Endodermal cell (in vitro differentiated cells): ENCODE data around the gene PER1. TPM values are rescaled to one million over a fixed set of nuclear protein-coding genes. Genes with fewer than 3 reads are reported as not detected.

Source experiments
- DNase-seq: peaks from one replicate; pipeline ENCODE4 v3.0.0-alpha.2; 2017
- H3K27ac ChIP-seq: 2 replicates; pipeline ENCODE4 v1.5.1; 2013; ENCODE audit warnings: mild to moderate bottlenecking, low read depth, low read length, moderate library complexity
- H3K27me3 ChIP-seq: 2 replicates; pipeline ENCODE4 v1.6.1; 2013; ENCODE audit warnings: mild to moderate bottlenecking, low read length, moderate library complexity; ENCODE audit not compliant: insufficient read depth, control insufficient read depth, poor library complexity, severe bottlenecking
- H3K36me3 ChIP-seq: 2 replicates; pipeline ENCODE4 v1.7.0; 2013; ENCODE audit warnings: mild to moderate bottlenecking, low read length, moderate library complexity; ENCODE audit not compliant: control insufficient read depth, insufficient read depth
- H3K4me1 ChIP-seq: one replicate; pipeline ENCODE4 v1.7.0; 2013; ENCODE audit warnings: low read length; ENCODE audit not compliant: control insufficient read depth, insufficient read depth
- H3K4me3 ChIP-seq: 2 replicates; pipeline ENCODE4 v1.5.1; 2013; ENCODE audit warnings: mild to moderate bottlenecking, low read length, moderate library complexity
- H3K9ac ChIP-seq: 2 replicates; pipeline ENCODE4 v1.6.1; 2013; ENCODE audit warnings: mild to moderate bottlenecking, low read length, moderate library complexity; ENCODE audit not compliant: poor library complexity, severe bottlenecking; ENCODE audit errors: extremely low read depth
- H3K9me3 ChIP-seq: 2 replicates; pipeline ENCODE4 v1.6.1; 2013; ENCODE audit warnings: mild to moderate bottlenecking, low read length, moderate library complexity; ENCODE audit not compliant: control insufficient read depth
- H3K27ac Mint-ChIP-seq: 2 replicates; pipeline ENCODE4 v1.8.0; 2020; ENCODE audit warnings: mixed read lengths
- H3K27me3 Mint-ChIP-seq: 2 replicates; pipeline ENCODE4 v1.8.0; 2021; ENCODE audit warnings: mild to moderate bottlenecking, mixed read lengths; ENCODE audit not compliant: insufficient read depth
- H3K36me3 Mint-ChIP-seq: 2 replicates; pipeline ENCODE4 v1.8.0; 2020; ENCODE audit warnings: low read depth, mixed read lengths
- H3K4me1 Mint-ChIP-seq: 2 replicates; pipeline ENCODE4 v1.8.0; 2020; ENCODE audit warnings: mixed read lengths
- H3K4me3 Mint-ChIP-seq: 2 replicates; pipeline ENCODE4 v1.8.0; 2020; ENCODE audit warnings: mild to moderate bottlenecking, moderate library complexity, mixed read lengths
- H3K9me3 Mint-ChIP-seq: 2 replicates; pipeline ENCODE4 v1.8.0; 2020; ENCODE audit warnings: mild to moderate bottlenecking, mixed read lengths
- WGBS, 2 experiments: methylation state at CpG; one replicate each; pipeline versions ENCODE4 v1.1.5 to v1.1.7; 2013; ENCODE audit warnings: missing lambda C conversion rate in 2 of 2, mixed read lengths in 1 of 2; ENCODE audit not compliant: insufficient coverage in 1 of 2, insufficient read length in 1 of 2; 5-methylcytosine and 5-hydroxymethylcytosine counted together
- total RNA-seq, 2 donors: library from RNA; stranded (reverse); fragmentation: NEBNext Ultra II Directional in 1 of 2; extraction: Animal tissue kit (Norgen Biotek cat#: 25700) in 1 of 2; gene quantifications; 2 replicates in 1 of 2; 3 replicates in 1 of 2; pipeline ENCODE4 v1.2.1, GENCODE V29; 2021
- TF ChIP-seq, protein P1 (sequence below): fragments of 200-600 bp; sonication (generic); conservative IDR thresholded peaks from 2 replicates; pipeline ENCODE4 v1.5.0; 2021; ENCODE audit warnings: antibody characterized with exemption, mild to moderate bottlenecking

The PER1 gene
- total RNA-seq, 2 donors from 2014 or later, result 38.3 to 53.7 TPM

DNA sequence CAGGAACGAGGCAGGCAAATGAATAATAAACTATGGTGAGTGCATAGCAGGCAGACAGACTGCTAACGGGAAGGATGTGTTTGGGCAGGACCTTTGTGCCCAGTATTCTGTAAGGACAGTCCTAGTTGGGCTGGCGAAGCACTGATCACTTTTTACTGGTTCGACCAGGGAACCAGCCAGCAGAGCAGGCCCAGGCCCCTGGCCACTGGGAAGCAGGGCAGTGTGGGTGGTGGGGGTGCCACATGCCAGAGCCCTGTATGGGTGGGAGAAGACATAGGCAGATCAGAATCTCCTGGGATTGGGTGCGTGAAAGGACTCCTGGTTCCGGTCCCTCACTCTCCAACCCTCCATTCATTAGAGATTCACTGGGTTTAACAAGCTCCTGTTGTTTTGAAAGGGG lies 14.5 kb upstream of the PER1 start:
- Mint-ChIP-seq H3K4me1 (peaks cover 28% of the 10 kb centered on the region), H3K27ac (peak overlapping the region; percentile 58), H3K4me3 (no peak overlapping the region), H3K36me3 (peaks cover 4% of the 10 kb centered on the region), H3K9me3 (no peaks in the 10 kb centered on the region), H3K27me3 (no peaks in the 10 kb centered on the region)
- Histone ChIP-seq H3K9me3 (no peaks in the 10 kb centered on the region), H3K36me3 (peaks cover 1% of the 10 kb centered on the region), H3K4me3 (no peak overlapping the region), H3K4me1 (peaks cover 11% of the 10 kb centered on the region), H3K27me3 (no peaks in the 10 kb centered on the region), H3K27ac (no peak overlapping the region), H3K9ac (no peak overlapping the region)
- TF ChIP-seq, protein P1, sequence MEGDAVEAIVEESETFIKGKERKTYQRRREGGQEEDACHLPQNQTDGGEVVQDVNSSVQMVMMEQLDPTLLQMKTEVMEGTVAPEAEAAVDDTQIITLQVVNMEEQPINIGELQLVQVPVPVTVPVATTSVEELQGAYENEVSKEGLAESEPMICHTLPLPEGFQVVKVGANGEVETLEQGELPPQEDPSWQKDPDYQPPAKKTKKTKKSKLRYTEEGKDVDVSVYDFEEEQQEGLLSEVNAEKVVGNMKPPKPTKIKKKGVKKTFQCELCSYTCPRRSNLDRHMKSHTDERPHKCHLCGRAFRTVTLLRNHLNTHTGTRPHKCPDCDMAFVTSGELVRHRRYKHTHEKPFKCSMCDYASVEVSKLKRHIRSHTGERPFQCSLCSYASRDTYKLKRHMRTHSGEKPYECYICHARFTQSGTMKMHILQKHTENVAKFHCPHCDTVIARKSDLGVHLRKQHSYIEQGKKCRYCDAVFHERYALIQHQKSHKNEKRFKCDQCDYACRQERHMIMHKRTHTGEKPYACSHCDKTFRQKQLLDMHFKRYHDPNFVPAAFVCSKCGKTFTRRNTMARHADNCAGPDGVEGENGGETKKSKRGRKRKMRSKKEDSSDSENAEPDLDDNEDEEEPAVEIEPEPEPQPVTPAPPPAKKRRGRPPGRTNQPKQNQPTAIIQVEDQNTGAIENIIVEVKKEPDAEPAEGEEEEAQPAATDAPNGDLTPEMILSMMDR, result no peak
- no peak for DNase-seq
- WGBS, 2 experiments, result 95 to 97% methylated on average over 2 to 6 of the region's 6 CpGs

DNA sequence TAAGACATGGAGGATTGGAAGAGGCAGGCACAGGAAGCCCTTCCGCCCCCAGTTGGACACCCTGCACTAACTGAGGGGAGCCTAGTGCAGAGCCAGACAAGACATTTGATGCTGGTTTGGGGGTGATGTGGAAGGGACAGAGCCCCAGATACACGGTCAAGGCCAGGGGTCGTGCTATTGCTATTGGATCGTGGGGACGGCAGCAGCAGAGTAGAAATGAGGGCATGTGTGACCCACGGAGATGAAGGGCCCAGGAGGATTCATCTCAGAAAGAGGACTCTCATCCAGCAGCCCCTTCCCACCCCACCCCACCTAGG lies 12.6 kb upstream of the PER1 start:
- Mint-ChIP-seq H3K27me3 (no peaks in the 10 kb centered on the region), H3K36me3 (peaks cover 22% of the 10 kb centered on the region), H3K4me1 (peaks cover 42% of the 10 kb centered on the region), H3K4me3 (peak overlapping the region; percentile 77), H3K9me3 (no peaks in the 10 kb centered on the region), H3K27ac (peak overlapping the region; percentile 98)
- H3K27me3 ChIP-seq, result no peaks in the 10 kb centered on the region
- DNase-seq, result no peak
- peak overlapping the region; percentile 78 for H3K4me3 ChIP-seq
- no peak overlapping the region for H3K9ac ChIP-seq
- peaks cover 16% of the 10 kb centered on the region for H3K36me3 ChIP-seq
- H3K27ac ChIP-seq, result no peak overlapping the region
- peaks cover 15% of the 10 kb centered on the region for H3K4me1 ChIP-seq
- WGBS, 2 experiments, result 77 to 95% methylated on average over 3 to 6 of the region's 6 CpGs
- TF ChIP-seq, protein P1, result no peak
- no peaks in the 10 kb centered on the region for H3K9me3 ChIP-seq

DNA sequence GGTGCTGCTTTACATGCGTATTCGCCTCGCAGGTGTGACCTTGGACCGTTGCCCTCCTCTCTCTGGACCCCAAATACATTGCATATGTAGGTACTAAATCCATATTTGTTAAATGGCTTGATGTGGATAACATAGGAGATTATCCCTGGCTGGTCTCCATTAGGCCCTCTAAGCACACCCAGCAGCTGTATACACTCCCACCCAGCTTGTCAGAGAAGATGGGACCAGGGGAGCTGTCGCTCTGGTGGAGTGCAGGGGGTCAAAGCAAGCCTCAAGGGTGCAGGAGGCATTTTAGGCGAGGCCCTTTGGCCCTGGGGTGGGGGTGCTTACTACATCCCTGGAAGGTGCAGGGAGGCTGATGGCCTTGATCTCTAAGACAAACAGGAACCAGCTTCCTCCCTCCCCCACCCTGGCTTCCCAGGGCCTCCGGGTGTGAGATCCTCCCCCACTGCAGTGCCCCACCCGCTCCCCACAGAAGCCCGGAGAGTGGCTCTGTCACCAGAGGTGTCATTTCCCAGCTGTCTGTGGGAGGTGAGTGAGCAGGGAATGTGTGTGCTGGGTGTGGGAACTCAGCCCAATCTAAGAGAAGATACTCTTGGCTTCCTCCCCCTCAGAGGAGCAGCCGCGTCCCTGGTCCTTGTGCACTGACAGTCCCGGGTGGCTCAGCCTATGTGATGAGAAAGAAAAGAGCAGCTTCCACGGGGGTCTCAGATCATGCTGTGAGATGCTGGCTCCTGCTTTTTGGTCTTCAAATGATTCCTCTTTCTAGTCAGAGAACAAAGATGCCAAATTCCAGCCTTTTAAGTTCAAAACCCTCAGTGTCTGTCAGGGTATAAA lies 12.0 kb upstream of the PER1 start:
- WGBS, 2 experiments, result 22 to 29% methylated on average over 4 to 11 of the region's 13 CpGs
- peaks cover 42% of the 10 kb centered on the region for H3K4me1 Mint-ChIP-seq
- Histone ChIP-seq H3K9me3 (no peaks in the 10 kb centered on the region), H3K4me1 (peaks cover 15% of the 10 kb centered on the region), H3K9ac (no peak overlapping the region), H3K27ac (peak overlapping the region; percentile 91), H3K27me3 (no peaks in the 10 kb centered on the region), H3K36me3 (peaks cover 21% of the 10 kb centered on the region), H3K4me3 (peak overlapping the region; percentile 78)
- TF ChIP-seq, protein P1, result no peak
- H3K27me3 Mint-ChIP-seq, result no peaks in the 10 kb centered on the region
- H3K4me3 Mint-ChIP-seq, result peak overlapping the region; percentile 77
- peak; percentile 91 for DNase-seq
- no peaks in the 10 kb centered on the region for H3K9me3 Mint-ChIP-seq
- H3K36me3 Mint-ChIP-seq, result peaks cover 28% of the 10 kb centered on the region
- H3K27ac Mint-ChIP-seq, result peak overlapping the region; percentile 98
